ENCODE results near the gene SASH1.

The SASH1 gene

DNA sequence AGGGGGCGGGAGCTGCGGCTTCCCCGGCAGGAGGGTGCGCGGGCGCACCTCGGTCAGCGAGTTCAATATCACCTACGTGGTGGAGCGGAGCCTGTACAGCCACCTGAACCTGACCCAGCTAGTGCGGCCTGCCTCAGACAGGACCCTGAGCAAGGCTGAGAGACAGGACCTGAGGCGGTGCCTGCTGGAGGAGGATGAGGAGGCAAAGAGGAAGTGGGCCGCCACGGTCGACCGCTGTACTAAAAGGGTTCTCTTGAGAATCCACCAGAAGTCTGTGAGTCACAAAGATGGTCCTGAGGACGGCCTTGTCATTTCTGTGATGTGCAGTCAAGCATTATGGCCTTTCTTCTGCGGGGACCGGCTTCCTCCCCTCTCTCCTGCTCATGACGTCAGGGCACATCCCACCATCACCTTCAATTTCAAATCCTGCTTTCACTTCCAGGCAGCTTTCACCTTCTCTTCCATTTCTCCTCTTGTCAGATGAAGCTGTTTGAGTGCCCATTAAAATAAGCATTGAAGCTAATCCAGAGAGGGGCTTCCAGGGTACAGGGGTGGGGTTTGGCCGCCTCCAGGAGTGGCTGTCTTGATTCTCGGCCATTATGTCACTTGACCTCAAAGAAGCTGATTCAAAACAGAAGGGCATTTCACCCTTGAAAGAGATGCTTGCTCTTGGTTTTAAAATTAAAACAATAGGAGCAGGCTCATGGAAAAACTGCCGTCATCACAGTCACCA, 177.6 kb downstream of the SASH1 start:
- DNase-seq (ENCODE audit: low read depth, low spot score) = no peak

DNA sequence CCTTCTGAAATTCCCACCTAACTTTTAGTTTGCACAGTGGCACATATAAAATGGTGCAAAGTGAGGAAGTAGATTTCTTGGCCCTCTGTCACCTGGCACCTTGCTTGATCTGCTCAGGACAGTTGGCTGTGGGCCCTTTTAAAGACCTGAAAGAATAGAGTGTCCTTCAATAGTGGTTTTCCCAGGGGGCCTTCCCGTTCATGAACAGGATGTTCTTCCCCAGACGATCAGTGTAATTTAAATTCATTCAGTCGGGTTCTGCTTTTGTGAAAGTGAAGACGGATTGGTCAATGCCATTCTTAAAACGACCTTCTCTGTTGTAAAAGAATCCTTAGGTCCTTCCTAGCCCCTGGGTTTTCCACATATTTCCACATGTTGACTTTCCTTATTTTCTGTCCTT, 178.5 kb downstream of the SASH1 start:
- no peak for DNase-seq (ENCODE audit: low read depth, low spot score)

DNA sequence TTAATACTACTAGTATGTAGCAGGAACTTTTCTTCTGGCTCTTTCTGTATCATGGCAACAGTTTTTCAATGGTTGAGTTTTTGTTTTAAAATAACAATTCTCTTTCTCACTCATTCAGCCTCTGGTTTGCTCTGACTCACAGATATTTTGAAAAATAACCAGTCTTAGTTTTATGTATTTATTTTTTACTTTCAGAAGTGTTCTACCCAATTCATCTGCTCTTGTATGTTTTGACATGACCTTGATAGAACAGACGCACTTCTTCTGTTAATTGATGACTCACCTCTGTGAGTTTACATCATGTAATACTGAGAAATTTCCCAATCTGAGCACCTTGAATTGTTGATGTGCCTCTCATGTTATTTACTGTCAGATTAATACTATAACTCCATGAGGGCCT, 178.9 kb downstream of the SASH1 start:
- DNase-seq (ENCODE audit: low read depth, low spot score) = no peak

DNA sequence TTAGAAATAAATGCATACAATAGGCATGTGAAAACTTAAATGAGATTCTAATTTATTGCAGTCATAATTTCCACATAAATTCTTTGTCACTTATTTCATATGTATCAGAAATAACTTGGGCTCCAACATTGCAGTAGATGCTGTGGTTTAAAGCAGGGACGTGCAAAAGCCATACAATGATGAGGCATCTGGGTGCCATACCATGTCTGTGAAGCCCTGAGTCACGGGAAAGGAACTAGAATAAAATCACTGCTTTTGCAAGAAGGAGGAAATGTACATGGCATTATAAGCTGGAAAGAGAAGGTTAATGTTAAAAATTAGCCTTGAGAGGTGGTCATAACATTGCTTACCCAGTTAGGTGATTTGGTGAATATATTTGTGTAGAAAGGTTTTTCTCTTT, 180.4 kb downstream of the SASH1 start:
- no peak for DNase-seq (ENCODE audit: low read depth, low spot score)

DNA sequence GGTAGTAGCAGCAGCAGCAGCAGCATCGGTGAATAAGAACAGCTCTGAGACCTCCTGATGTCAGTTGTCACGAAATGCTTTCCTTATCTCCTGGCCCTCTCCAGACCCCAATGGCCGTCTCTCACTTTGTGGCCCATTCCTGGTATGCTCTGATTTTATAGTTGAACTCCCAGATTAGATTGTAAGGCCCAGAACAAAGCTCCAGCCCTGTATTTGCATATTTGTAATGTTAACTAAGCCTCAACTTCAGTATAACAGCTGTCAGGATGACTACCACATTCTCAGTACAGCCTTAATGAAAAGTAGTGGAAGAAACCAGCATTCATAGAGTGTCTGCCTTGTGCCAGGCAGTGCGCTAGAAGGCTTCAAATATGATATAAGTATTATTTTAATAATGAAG, 180.9 kb downstream of the SASH1 start:
- DNase-seq (ENCODE audit: low read depth, low spot score) = no peak

DNA sequence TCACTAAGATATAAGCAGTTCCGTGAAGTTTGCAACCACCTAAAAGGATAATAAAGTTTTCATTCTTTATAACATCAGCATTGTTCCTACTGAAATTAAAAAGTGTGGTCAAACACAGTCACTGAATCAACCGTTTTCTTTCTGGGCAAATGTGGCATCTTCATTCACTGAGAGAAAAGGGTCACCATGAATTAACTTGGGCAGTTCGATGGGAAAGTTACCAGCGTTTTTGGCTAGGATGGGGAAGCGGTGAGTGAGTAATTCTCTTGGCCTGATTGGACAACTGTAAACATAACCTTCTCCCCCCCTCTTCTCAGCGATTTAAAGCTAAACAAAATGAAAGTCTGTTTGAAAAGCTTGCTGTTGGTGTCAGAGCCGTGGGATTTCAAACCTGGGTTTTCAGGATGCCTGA, 181.8 kb downstream of the SASH1 start:
- no peak for DNase-seq (ENCODE audit: low read depth, low spot score)

DNA sequence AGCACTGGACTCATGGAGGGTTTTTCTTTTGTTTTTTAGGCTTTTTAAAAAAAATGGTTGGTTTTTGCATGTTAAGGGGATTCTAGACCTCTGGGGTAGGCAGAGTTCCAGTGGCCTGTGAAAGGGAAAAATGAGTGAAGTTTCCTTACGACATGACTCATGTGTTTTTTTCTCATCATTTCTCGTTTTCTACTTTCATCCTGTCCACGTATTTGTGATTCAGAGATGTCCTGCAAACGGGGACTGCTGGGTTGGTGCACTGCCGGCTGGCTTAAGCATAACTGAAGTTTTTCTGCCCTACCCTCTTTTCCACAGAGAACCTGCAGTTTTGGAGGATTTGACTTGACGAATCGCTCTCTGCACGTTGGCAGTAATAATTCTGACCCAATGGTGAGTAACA, 182.3 kb downstream of the SASH1 start:
- no peak for DNase-seq (ENCODE audit: low read depth, low spot score)

DNA sequence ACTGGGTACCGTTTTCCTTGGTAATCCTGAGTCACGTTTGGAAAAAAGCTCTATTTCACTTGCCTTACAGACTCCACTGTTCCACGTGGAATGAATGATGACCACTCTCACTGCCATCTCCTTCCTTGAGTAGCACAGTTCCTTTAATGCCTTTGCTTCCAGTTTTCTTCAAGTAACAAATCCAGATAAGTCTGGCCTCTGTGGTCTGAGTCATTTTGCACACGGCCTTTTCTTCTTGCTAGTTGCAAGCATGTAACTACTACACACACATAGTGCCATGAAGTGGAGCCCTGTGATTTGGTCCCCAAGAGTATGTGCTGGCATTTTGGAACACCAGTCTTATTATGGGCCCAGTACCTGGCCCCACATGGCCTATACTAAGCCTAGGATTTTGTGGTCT, 182.8 kb downstream of the SASH1 start:
- no peak for DNase-seq (ENCODE audit: low read depth, low spot score)

DNA sequence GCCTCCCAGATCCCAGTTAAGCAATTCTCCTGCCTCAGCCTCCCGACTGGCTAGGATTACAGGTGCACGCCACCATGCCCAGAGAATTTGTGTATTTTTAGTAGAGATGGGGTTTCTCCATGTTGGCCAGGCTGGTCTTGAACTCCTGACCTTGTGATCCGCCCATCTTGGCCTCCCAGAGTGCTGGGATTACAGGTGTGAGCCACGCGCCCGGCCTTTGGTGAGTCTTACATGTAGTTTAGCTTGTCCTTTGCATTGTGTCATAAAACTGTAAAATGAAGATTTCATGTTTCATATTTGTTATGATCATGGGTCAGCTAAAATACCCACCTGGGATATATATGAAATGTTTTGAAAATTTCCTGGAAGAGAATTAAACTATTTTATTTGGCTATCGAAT, 183.5 kb downstream of the SASH1 start:
- DNase-seq (ENCODE audit: low read depth, low spot score) = no peak

DNA sequence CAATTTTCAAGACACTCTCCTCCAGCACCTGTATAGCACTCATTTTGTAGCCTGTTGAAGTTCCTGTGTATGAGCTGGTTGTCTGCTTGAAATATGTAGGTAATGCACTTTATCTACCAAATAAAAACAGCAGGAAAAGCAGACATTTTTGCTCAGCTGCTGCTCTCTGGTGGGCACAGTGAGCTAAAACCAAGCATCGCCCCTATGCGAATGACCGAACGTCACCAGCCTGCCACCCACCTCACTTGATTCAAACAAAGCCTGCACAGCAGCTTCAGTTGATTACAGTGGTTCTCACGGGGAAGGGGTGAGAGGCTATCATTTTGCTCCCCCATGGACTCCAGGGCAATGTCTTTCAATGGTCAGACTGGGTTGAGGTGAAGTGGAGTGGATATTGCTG, 185.7 kb downstream of the SASH1 start:
- no peak for DNase-seq (ENCODE audit: low read depth, low spot score)

DNA sequence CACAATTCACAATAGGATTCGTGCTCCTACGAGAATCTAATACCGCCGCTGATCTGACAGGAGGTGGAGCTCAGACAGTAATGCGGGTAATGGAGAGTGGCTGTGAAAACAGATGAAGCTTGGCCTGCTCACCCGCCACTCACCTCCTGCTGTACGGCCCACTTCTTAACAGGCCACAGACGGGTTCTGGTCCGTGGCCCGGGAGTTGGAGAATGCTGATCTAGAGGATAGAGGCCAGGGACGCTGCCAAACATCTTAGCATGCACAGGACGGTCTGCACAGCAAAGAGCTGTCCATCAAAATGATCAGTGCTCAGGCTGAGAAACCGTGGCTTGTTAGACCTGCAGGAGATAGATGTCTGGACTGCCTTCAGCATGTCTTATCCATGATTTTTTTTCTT, 186.4 kb downstream of the SASH1 start:
- DNase-seq (ENCODE audit: low read depth, low spot score) = no peak

DNA sequence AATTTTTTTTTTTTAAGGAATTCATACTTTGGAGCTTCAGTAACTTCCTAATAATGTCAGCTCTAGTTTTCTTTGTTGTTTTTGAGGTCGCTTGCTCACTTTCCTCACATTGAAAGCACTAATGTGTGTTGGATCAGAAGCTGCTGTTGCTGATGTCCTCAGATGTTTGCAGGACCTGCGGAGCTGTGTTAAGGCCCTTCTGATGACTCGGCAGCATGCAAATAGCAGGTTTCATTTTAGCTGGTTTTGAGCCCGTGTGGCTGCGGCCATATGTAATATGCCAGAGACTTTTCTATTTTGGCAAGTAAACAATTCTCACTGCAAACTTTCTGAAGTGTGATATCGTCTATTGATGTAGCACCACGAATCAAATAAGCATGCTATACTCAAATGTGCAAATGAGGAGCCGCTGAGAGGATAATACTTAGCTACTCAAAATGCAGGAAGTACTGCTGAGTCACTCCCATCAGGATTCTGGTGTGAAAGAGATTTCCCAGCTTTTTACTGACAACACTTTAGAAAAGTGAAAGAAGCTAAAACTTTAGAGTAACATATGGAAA, 187.8 kb downstream of the SASH1 start:
- DNase-seq (ENCODE audit: low read depth, low spot score) = no peak

DNA sequence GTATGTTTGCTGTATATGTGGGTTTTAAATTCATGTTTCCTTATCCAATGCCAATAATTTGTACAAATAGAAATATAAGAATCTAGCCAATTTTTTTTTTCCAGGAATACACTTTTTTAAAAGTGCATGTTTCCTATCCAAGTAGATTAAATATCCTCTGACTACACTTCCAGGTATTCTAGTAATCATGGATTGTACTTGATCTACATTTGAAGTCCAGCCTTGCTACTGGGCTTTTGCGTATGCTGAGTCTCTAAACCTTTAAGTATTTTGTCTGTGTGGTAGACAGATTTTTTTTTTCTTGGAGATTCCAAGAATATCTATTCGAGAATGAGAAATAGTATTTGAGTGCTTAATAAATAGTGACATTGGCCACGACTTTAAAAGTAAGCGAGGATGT, 188.3 kb downstream of the SASH1 start:
- no peak for DNase-seq (ENCODE audit: low read depth, low spot score)

DNA sequence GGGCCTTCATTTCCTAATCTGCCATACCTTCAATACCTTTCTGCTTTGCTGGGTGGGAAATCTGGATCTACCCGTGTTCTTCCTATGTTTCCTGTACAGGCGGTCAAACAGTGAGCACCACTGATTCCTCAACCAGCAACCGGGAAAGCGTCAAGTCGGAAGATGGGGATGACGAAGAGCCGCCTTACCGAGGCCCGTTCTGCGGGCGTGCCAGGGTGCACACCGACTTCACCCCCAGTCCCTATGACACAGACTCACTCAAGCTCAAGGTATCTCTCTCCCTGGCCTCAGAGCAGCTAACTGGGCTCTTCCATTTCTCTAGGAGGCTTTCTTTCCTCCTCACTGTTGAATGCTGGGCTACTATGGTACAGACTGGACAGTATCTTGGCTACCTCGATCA, 190.1 kb downstream of the SASH1 start:
- no peak for DNase-seq (ENCODE audit: low read depth, low spot score)

DNA sequence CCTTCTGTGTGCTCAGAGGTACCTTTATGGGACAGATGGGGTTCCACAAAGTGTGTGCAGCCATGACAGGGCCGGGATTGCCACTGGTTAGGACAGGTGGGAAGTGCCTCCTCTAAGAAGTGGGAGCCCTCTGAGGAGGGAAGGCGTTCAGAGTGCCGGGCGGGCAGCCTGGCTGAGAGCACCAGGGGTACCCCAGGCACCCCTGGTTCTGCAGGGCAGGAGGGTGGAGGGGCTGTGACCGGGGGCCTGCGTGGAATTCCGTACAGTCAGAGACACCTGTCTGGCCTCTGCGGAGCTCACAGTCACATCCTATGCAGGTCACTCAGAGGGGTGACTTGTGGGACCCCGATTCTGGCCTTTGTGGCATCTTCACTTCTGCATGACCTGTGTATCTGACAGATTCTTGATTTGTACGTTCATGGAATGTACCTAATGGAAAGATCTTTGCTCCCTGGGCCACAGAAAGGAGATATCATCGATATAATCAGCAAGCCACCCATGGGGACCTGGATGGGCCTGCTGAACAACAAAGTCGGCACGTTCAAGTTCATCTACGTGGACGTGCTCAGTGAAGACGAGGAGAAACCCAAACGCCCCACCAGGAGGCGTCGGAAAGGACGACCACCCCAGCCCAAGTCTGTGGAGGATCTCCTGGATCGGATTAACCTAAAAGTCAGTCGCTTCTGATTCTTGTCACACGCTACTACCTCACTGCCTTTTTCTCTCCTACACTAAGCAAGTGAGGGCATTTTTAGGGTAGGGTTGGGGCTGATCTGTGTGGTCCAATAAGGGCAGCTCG, 190.9 kb downstream of the SASH1 start:
- DNase-seq (ENCODE audit: low read depth, low spot score) = no peak

DNA sequence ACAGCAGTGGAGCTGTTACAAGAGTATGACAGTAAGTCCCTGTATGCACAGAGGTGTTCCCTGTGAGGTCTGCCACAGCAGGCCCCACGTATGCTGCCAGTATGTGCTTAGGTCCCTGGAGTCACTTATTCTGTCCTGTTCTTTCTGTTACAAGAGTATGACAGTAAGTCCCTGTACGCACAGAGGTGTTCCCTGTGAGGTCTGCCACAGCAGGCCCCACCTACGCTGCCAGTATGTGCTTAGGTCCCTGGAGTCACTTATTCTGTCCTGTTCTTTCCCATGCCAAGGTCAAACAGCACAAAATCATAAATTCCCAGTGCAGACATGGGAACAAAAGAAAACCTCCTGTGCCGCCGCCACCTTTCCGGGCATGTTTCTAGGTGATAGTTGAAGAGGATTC, 192.2 kb downstream of the SASH1 start:
- DNase-seq (ENCODE audit: low read depth, low spot score) = no peak

DNA sequence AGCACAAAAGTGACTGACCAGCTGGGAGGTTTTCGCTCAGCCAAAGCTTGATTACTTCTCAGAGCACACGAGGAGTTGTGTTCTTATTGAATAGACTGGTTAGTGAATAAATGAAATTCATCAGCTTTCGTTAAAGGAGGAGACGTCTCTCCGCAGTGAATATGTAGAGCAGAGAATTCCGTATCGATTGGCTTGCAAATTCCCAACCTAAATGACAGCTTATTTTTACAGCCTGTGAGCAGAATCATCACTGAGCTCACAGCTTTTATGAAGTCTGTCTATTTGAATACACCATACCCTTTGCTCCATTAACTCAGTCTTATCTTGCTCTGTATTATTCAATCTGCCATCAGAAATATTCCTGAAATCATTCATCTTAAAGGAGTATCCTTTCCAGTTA, 192.7 kb downstream of the SASH1 start:
- DNase-seq (ENCODE audit: low read depth, low spot score) = no peak

DNA sequence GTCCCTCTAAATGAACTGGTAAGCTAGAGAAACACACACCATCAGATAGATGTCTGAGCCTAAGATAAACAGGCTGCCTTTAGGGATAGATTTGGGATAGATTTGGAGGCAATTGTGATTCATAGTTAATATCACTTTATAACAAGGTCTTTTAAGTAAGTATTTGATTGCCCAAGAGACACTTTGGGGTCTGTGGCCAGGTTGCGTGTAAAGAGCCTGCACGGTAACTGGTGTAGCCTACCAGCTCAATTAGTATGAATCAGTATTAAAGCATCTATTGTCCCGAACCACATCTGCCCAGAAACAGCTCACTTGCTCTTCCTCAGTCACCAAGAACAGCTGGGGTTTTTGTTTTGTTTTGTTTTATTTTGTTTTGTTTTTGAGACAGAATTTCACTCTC, 193.3 kb downstream of the SASH1 start:
- no peak for DNase-seq (ENCODE audit: low read depth, low spot score)

DNA sequence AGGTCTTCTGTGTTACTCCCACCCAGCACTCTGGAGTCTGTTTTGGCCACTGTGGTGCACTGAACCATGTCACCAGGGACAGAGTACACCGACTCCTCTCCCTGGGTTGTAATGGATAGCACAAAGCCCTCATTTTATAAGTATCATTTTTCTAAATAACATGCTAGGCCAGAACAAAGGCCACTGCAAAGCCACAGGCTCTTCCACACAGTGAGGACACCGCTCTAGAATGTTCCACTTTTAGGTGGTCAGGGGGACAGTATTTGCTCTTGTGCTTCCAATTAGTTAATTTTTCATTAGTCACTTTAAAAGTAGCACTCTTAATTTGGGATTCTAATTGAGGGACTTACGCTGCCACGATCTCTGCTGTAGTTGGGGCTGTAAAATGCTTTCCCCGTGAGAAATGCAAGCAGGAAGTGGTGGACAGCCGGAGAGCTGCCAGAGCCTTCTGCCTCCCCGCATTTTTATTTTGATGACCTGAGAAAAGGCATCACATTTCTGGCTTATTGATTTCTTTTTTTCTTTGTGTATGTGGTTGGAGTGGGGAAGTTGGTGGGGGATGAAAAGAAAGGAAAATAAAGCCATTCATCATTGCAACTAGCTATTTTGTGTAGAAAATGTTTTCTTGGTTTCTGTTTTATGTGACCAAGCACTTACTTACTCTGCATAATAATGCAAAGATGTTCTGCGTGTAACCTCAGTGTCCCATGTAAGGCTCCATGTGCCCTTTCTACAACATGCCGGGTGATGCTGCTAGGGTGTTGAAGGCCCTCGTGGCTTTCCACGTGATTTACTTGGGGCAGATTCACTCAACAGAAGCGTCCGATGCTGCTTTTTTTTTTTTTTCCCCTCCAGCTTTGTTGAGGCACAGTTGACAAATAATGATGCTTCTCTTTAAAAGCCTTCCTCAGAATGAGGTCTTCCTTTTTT, 195.9 kb downstream of the SASH1 start:
- DNase-seq (ENCODE audit: low read depth, low spot score) = no peak

DNA sequence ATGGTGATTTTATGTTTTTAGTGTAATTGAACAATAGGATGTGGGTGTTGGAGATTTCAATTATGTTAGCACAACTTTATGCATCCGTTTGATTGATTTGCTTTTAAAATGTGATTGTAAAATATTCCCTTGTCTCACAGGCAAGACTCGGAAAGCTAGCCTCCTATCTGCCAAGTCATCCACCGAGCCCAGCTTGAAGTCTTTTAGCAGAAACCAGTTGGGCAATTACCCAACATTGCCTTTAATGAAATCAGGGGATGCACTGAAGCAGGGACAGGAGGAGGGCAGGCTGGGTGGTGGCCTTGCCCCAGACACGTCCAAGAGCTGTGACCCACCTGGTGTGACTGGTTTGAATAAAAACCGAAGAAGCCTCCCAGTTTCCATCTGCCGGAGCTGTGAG, 200.9 kb downstream of the SASH1 start:
- DNase-seq (ENCODE audit: low read depth, low spot score) = no peak

DNA sequence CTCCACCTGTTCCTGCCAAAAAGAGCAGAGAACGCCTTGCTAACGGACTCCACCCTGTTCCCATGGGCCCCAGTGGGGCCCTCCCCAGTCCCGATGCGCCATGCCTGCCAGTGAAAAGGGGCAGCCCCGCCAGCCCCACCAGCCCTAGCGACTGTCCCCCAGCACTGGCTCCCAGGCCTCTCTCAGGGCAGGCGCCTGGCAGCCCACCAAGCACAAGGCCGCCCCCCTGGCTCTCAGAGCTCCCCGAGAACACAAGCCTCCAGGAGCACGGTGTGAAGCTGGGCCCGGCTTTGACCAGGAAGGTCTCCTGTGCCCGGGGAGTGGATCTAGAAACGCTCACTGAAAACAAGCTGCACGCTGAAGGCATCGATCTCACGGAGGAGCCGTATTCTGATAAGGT, 201.8 kb downstream of the SASH1 start:
- DNase-seq (ENCODE audit: low read depth, low spot score) = no peak

DNA sequence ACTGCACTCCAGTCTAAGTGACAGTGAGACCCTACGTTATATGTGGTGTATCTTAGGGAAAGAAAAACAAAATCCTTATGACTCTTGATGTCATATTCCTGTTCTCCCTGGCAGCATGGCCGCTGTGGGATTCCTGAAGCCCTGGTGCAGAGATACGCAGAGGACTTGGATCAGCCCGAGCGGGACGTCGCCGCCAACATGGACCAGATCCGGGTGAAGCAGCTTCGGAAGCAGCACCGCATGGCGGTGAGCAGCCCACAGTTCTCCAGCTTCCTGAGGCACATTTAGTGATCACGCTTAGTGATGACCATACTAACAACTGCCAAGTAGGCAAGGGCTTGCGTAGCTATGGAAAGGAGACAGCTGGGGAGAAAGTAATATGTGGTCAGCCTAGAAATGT, 203.3 kb downstream of the SASH1 start:
- DNase-seq (ENCODE audit: low read depth, low spot score) = no peak

Data from brain pericyte (primary cell).